ENCODE measurements around the gene RHAG.

The RHAG gene

GRCh38 chr6:49565261-49565660 lies 71.4 kb downstream of the RHAG start:
- DNase-seq (ENCODE audit: low read depth in 2 of 2): no peak

DNA sequence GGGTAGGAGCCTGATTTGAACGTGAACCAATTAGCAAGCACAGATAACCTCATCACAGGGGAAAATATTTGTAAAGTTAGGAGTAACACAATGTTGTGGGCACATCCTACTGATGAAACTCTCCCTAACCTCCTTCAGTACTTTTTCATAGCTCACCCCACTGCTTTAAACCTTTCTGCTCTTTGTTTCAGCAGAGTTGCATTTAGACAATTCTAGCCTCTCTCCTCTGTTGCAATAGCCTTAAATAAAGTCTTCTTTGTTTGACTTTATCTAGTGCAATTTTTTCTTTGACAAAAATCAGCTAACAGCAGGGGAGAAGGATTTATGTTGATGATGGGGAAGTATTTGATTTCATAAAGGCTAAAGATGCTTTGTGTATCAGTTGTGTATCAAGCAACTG lies 72.1 kb downstream of the RHAG start:
- DNase-seq (ENCODE audit: low read depth in 2 of 2): no peak

GRCh38 chr6:49563006-49563886 lies 73.4 kb downstream of the RHAG start:
- no peak for DNase-seq (ENCODE audit: low read depth in 2 of 2)

- DNase-seq (ENCODE audit: low read depth in 2 of 2): no peak
Observed at GRCh38 chr6:49558238-49558637, 78.4 kb downstream of the RHAG start.

GRCh38 chr6:49557177-49557576 lies 79.5 kb downstream of the RHAG start:
- no peak for DNase-seq (ENCODE audit: low read depth in 2 of 2)

DNA sequence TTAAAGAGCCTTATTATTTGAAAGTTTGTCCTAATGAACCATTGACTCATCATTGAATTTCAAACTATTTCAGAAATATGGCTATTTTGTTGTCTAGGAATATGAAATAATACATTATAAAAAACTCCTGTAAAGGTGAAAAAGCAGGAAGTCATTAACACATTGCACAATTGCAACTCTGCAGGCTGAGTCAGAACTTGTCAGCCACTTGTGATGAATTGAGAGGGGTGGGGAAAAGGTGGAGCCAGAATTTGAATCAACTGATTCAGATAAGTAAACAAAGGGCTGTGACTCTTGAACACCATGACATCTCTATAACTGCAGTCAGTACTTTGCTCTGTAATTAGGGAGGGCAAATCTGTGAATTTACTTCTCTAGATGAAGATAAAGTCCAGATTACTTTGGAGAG lies 80.2 kb downstream of the RHAG start:
- no peak for DNase-seq (ENCODE audit: low read depth in 2 of 2)

DNA sequence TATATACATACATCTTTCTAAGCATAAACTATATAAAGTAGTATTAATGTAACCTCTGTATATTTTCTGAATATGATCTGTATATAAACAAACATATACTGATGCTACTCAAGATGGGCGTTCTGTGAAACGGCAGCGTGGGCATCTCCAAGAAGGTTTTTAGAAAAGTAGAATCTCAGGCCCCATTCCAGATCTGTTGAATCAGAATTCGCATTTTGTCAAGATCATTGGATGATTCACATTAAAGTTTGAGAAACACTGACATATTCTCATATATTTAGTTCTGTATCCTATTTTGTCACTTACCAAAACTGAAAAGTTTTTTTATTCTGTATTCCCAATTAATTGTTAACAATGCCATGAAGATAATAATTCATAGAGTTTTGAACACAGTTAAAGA lies 80.7 kb downstream of the RHAG start:
- no peak for DNase-seq (ENCODE audit: low read depth in 2 of 2)
